ENCODE data around the gene URB2.
A peak's percentile ranks its signal among the peaks of the same experiment; 100 is the strongest.
"Not testable (repeated sequence)": the region's sequence is repeated elsewhere in the genome, so short reads cannot be mapped to it uniquely, and the experiment has no call there.

URB2 gene

GRCh38 chr1:229617351-229618100, 8.5 kb upstream of the URB2 start:
- no peak for DNase-seq

GRCh38 chr1:229619002-229619401, 7.0 kb upstream of the URB2 start:
- no peak for DNase-seq

GRCh38 chr1:229619614-229620013, 6.4 kb upstream of the URB2 start:
- no peak for DNase-seq

- DNase-seq = peak; percentile 5 to 33 (median 20)
Observed at GRCh38 chr1:229620876-229621275, 5.2 kb upstream of the URB2 start.

- DNase-seq = no peak
Observed at GRCh38 chr1:229621663-229622062, 4.4 kb upstream of the URB2 start.

GRCh38 chr1:229622641-229623120, 3.4 kb upstream of the URB2 start:
- not testable (repeated sequence) for DNase-seq

- no peak for DNase-seq
Observed at GRCh38 chr1:229623225-229623624, 2.8 kb upstream of the URB2 start.

- no peak for DNase-seq
Observed at GRCh38 chr1:229623838-229624237, 2.2 kb upstream of the URB2 start.

GRCh38 chr1:229624521-229625070, 1.5 kb upstream of the URB2 start:
- DNase-seq = no peak

- DNase-seq = peak; percentile 58 to 73 (median 63)
Observed at GRCh38 chr1:229625071-229625914, 754 bp upstream of the URB2 start.

- DNase-seq = no peak
Observed at GRCh38 chr1:229627003-229627402, 956 bp downstream of the URB2 start.

- DNase-seq = no peak
Observed at GRCh38 chr1:229629261-229629660, 3.2 kb downstream of the URB2 start.

- DNase-seq = no peak
Observed at GRCh38 chr1:229631148-229631547, 5.1 kb downstream of the URB2 start.

- DNase-seq = no peak
Observed at GRCh38 chr1:229631966-229632365, 5.9 kb downstream of the URB2 start.

GRCh38 chr1:229636042-229636441, 10.0 kb downstream of the URB2 start:
- no peak for DNase-seq

GRCh38 chr1:229637746-229638145, 11.7 kb downstream of the URB2 start:
- DNase-seq = no peak

GRCh38 chr1:229640455-229640854, 14.4 kb downstream of the URB2 start:
- no peak for DNase-seq

GRCh38 chr1:229641306-229641705, 15.3 kb downstream of the URB2 start:
- DNase-seq = no peak

- no peak for DNase-seq
Observed at GRCh38 chr1:229642376-229642775, 16.3 kb downstream of the URB2 start.

- DNase-seq = no peak
Observed at GRCh38 chr1:229642970-229643369, 16.9 kb downstream of the URB2 start.

- DNase-seq = peak; percentile 38 to 44 (median 41)
Observed at GRCh38 chr1:229643996-229644745, 18.1 kb downstream of the URB2 start.

GRCh38 chr1:229645324-229645993, 19.4 kb downstream of the URB2 start:
- DNase-seq = no peak
